IMR-90 (cell line): Measurements from ENCODE around the gene TBC1D1. TPM values are rescaled to one million over a fixed set of nuclear protein-coding genes. Genes with fewer than 3 reads are reported as not detected.

Experiments used
- ATAC-seq: fragments of 200-7000 bp; cut with Tn5 transposase; 2 replicates; pipeline ENCODE4 v1.9.1; 2020; ENCODE audit warnings: low read depth, mild to moderate bottlenecking, moderate library complexity
- BruUV-seq: library from RNA; stranded (reverse); fragments of 400-500 nt; replicated peaks from 2 replicates; lab custom pipeline; 2021; lab: Mats Ljungman, UMichigan
- CTCF ChIA-PET: fragments of 300-600 bp; formaldehyde crosslinking; extraction: SDS; loops from one replicate; lab custom pipeline; 2021; ENCODE audit warnings: antibody characterized with exemption; lab: Yijun Ruan, JAX
- POLR2A ChIA-PET: fragments of 300-600 bp; sonication (Branson Sonifier 250); formaldehyde crosslinking; loops from one replicate; lab custom pipeline; 2022; ENCODE audit warnings: antibody characterized with exemption; ENCODE audit not compliant: unreplicated experiment; lab: Charles Lee
- DNase-seq: peaks from one replicate; pipeline ENCODE4 v3.0.0; 2013
- H2AFZ ChIP-seq: replicated peaks from 2 replicates; pipeline ENCODE3; 2013; ENCODE audit warnings: low read length, mild to moderate bottlenecking; ENCODE audit not compliant: poor library complexity
- H2AK5ac ChIP-seq: 2 replicates; pipeline ENCODE4 v1.6.1; 2013; ENCODE audit warnings: low read depth, low read length, inconsistent platforms
- H2AK9ac ChIP-seq: replicated peaks from 2 replicates; pipeline ENCODE3; 2013; ENCODE audit warnings: mild to moderate bottlenecking, low read depth, low read length, moderate library complexity; ENCODE audit not compliant: poor library complexity
- H2BK120ac ChIP-seq: 2 replicates; pipeline ENCODE4 v1.6.1; 2013; ENCODE audit warnings: low read depth, low read length, inconsistent platforms
- H2BK15ac ChIP-seq: 3 replicates; pipeline ENCODE4 v1.6.1; 2013; ENCODE audit warnings: low read depth, low read length, inconsistent platforms
- H2BK20ac ChIP-seq: 2 replicates; pipeline ENCODE4 v1.6.1; 2013; ENCODE audit warnings: low read depth, mild to moderate bottlenecking, inconsistent platforms, low read length, moderate library complexity
- H2BK5ac ChIP-seq: 2 replicates; pipeline ENCODE4 v1.6.1; 2013; ENCODE audit warnings: mild to moderate bottlenecking, low read depth, low read length, inconsistent platforms; ENCODE audit not compliant: poor library complexity, severe bottlenecking
- H3K14ac ChIP-seq: replicated peaks from 2 replicates; pipeline ENCODE4 v1.6.1; 2013; ENCODE audit warnings: low read depth, low read length, inconsistent platforms
- H3K18ac ChIP-seq: 2 replicates; pipeline ENCODE4 v1.6.1; 2013; ENCODE audit warnings: low read depth, low read length, control low read depth
- H3K23ac ChIP-seq: 2 replicates; pipeline ENCODE4 v1.6.1; 2013; ENCODE audit warnings: low read depth, low read length, inconsistent platforms
- H3K27ac ChIP-seq: 2 replicates; pipeline ENCODE4 v1.5.1; 2013; ENCODE audit warnings: mild to moderate bottlenecking, control low read depth, low read length; ENCODE audit not compliant: insufficient read depth
- H3K27me3 ChIP-seq: 2 replicates; pipeline ENCODE4 v1.6.1; 2013; ENCODE audit warnings: low read length; ENCODE audit not compliant: control insufficient read depth, insufficient read depth
- H3K36me3 ChIP-seq: 2 replicates; pipeline ENCODE4 v1.6.1; 2013; ENCODE audit warnings: low read length, mixed read lengths; ENCODE audit not compliant: control insufficient read depth, insufficient read depth
- H3K4ac ChIP-seq: 2 replicates; pipeline ENCODE4 v1.6.1; 2013; ENCODE audit warnings: low read depth, low read length, inconsistent platforms
- H3K4me1 ChIP-seq: 2 replicates; pipeline ENCODE4 v1.6.1; 2013; ENCODE audit warnings: low read length, mixed read lengths; ENCODE audit not compliant: control insufficient read depth, insufficient read depth
- H3K4me2 ChIP-seq: 2 replicates; pipeline ENCODE4 v1.6.1; 2013; ENCODE audit warnings: low read depth, mild to moderate bottlenecking, control low read depth, low read length, moderate library complexity
- H3K4me3 ChIP-seq: 2 replicates; pipeline ENCODE4 v1.5.1; 2013; ENCODE audit warnings: low read depth, mild to moderate bottlenecking, control low read depth, low read length, moderate library complexity; ENCODE audit not compliant: insufficient read depth
- H3K56ac ChIP-seq: 2 replicates; pipeline ENCODE4 v1.6.1; 2013; ENCODE audit warnings: low read length, inconsistent platforms; ENCODE audit not compliant: insufficient read depth; ENCODE audit errors: extremely low read depth
- H3K79me1 ChIP-seq, 2 experiments: 2 replicates each; pipeline ENCODE4 v1.6.1; 2013; ENCODE audit warnings: low read length in 2 of 2, inconsistent platforms in 1 of 2, low read depth in 1 of 2
- H3K9ac ChIP-seq: 2 replicates; pipeline ENCODE4 v1.6.1; 2013; ENCODE audit warnings: low read depth, low read length, control low read depth
- H3K9me1 ChIP-seq: 2 replicates; pipeline ENCODE4 v1.6.1; 2013; ENCODE audit warnings: low read length, inconsistent platforms; ENCODE audit not compliant: insufficient read depth
- H3K9me3 ChIP-seq: 2 replicates; pipeline ENCODE4 v1.6.1; 2013; ENCODE audit warnings: low read length; ENCODE audit not compliant: control insufficient read depth, insufficient read depth
- H4K20me1 ChIP-seq: 2 replicates; pipeline ENCODE4 v1.6.1; 2013; ENCODE audit warnings: low read length, inconsistent platforms; ENCODE audit not compliant: insufficient read depth
- H4K5ac ChIP-seq: 2 replicates; pipeline ENCODE4 v1.6.1; 2013; ENCODE audit warnings: mild to moderate bottlenecking, low read depth, low read length, control low read depth
- H4K8ac ChIP-seq, 2 experiments: 2 replicates each; pipeline ENCODE4 v1.6.1; 2013; ENCODE audit warnings: low read depth in 2 of 2, low read length in 2 of 2, control low read depth in 1 of 2, inconsistent platforms in 1 of 2
- H4K91ac ChIP-seq: 2 replicates; pipeline ENCODE4 v1.6.1; 2013; ENCODE audit warnings: low read depth, low read length, inconsistent platforms; ENCODE audit not compliant: insufficient read depth
- BHLHE40 ChIP-seq: fragments of 150-350 bp; IDR thresholded peaks from 2 replicates; pipeline ENCODE4 v1.6.1; 2016; ENCODE audit warnings: mild to moderate bottlenecking, low read depth, low read length
- CEBPB ChIP-seq: IDR thresholded peaks from 2 replicates; pipeline ENCODE4 v1.6.1; 2012; ENCODE audit warnings: low read depth, low read length, improper control_type of control experiment
- MAZ ChIP-seq: IDR thresholded peaks from 2 replicates; pipeline ENCODE4 v1.6.1; 2012; ENCODE audit warnings: low read depth, mild to moderate bottlenecking, low read length, improper control_type of control experiment, moderate library complexity, borderline replicate concordance
- NFE2L2 ChIP-seq: fragments of 150-350 bp; IDR thresholded peaks from 2 replicates; pipeline ENCODE4 v1.6.1; 2016; ENCODE audit warnings: low read depth, mild to moderate bottlenecking, low read length
- SMC3 ChIP-seq: fragments of 150-350 bp; IDR thresholded peaks from 2 replicates; pipeline ENCODE4 v1.6.1; 2016; ENCODE audit warnings: low read depth, mild to moderate bottlenecking, antibody characterized with exemption, low read length, moderate library complexity
- WGBS, 2 experiments: methylation state at CpG; one replicate each; pipeline versions ENCODE4 v1.1.5 to v1.1.7; 2013; ENCODE audit warnings: missing lambda C conversion rate in 2 of 2; ENCODE audit not compliant: insufficient read length in 1 of 2; ENCODE audit errors: extremely low coverage in 2 of 2; 5-methylcytosine and 5-hydroxymethylcytosine counted together
- dilution Hi-C: fragments of 300-500 bp; cut with HindIII; formaldehyde crosslinking; loops from one replicate; pipeline ENCODE4 v1.14.3; 2018; ENCODE audit warnings: low sequenced_read_pairs; ENCODE audit not compliant: unreplicated experiment
- in situ Hi-C: fragments of 300-500 bp; cut with MboI; formaldehyde crosslinking; loops from 3 replicates; pipeline ENCODE4 v1.14.3; 2019; ENCODE audit warnings: low sequenced_read_pairs, inconsistent platforms, mixed read lengths
- intact Hi-C: fragments of 100-400 bp; cut with micrococcal nuclease; formaldehyde crosslinking; loops from 2 replicates; pipeline ENCODE4 v1.10.0; 2022
- polyA plus RNA-seq, 3 experiments: library from polyadenylated mRNA; depleted of rRNA; stranded (reverse); fragments of >200 nt; gene quantifications; 2 replicates each; pipeline ENCODE4 v1.2.3, GENCODE V29; 2012; ENCODE audit warnings: low replicate concordance in 1 of 3
- total RNA-seq: library from RNA; depleted of rRNA; stranded (reverse); fragments of >200 nt; gene quantifications from 2 replicates; pipeline ENCODE4 v1.2.3, GENCODE V29; 2012
- TF ChIP-seq, protein P1 (sequence below): conservative IDR thresholded peaks from 2 replicates; pipeline ENCODE4 v1.5.1; 2012; ENCODE audit warnings: mild to moderate bottlenecking, low read depth, low read length, improper control_type of control experiment
- TF ChIP-seq, protein P2 (sequence below): fragments of 150-350 bp; IDR thresholded peaks from 2 replicates; pipeline ENCODE4 v1.6.1; 2016; ENCODE audit warnings: low read depth, mild to moderate bottlenecking, low read length, moderate library complexity, borderline replicate concordance

TBC1D1 gene
- total and polyA plus RNA-seq, 2 of the 4 experiments (the other 2 are of a cell fraction) = 42.4 to 104 TPM

DNA sequence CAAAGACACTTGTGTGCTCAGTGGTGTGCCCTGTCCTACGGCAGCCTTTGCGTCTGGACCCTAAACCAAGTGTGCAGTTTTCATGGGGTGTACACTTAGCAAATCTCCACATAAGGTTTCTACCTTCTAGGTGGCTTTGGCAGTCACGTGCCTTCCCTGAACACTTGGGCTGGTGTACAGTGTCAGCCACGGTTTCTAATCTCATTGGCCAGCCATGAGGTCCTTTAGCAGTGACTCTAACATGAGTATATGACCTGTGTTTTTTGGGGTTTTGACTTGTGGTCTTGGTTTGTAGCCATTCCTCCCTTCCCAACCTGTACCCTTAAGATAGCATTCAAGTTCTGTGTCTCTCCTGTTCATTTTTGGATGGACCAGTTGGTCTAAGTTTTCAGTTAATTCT is 145.7 kb downstream of the TBC1D1 start:
- no peak overlapping the region for H2BK15ac ChIP-seq
- H2BK120ac ChIP-seq = no peak overlapping the region
- H3K4me1 ChIP-seq = no peaks in the 10 kb centered on the region
- ChIA-PET POLR2A (no interaction called here), CTCF (interaction anchor here (0.6 to 2.5 kb wide), 3 partner anchors 233 to 434 kb away, joined by 3 to 9 read pairs (median 5); no protein-coding TSS in a partner anchor)
- no peak overlapping the region for H2BK5ac ChIP-seq
- TF ChIP-seq MAZ (no peak), CEBPB (no peak), SMC3 (no peak), BHLHE40 (no peak), NFE2L2 (no peak)
- TF ChIP-seq, protein P1, sequence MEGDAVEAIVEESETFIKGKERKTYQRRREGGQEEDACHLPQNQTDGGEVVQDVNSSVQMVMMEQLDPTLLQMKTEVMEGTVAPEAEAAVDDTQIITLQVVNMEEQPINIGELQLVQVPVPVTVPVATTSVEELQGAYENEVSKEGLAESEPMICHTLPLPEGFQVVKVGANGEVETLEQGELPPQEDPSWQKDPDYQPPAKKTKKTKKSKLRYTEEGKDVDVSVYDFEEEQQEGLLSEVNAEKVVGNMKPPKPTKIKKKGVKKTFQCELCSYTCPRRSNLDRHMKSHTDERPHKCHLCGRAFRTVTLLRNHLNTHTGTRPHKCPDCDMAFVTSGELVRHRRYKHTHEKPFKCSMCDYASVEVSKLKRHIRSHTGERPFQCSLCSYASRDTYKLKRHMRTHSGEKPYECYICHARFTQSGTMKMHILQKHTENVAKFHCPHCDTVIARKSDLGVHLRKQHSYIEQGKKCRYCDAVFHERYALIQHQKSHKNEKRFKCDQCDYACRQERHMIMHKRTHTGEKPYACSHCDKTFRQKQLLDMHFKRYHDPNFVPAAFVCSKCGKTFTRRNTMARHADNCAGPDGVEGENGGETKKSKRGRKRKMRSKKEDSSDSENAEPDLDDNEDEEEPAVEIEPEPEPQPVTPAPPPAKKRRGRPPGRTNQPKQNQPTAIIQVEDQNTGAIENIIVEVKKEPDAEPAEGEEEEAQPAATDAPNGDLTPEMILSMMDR = no peak
- TF ChIP-seq, protein P2, sequence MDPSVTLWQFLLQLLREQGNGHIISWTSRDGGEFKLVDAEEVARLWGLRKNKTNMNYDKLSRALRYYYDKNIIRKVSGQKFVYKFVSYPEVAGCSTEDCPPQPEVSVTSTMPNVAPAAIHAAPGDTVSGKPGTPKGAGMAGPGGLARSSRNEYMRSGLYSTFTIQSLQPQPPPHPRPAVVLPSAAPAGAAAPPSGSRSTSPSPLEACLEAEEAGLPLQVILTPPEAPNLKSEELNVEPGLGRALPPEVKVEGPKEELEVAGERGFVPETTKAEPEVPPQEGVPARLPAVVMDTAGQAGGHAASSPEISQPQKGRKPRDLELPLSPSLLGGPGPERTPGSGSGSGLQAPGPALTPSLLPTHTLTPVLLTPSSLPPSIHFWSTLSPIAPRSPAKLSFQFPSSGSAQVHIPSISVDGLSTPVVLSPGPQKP = no peak
- dilution Hi-C loops (no loop called here), in situ Hi-C loops (loop anchor here (5.0 to 10.0 kb wide), 2 partner anchors 234 to 432 kb away; no protein-coding TSS in a partner anchor), intact Hi-C loops (loop anchor here (10.0 kb wide), 1 partner anchor 582 kb away; a partner anchor contains a TSS)
- H3K36me3 ChIP-seq = peaks cover 5% of the 10 kb centered on the region; the same call in 1 of the 2 replicates
- H3K9me1 ChIP-seq = 0 out of 2 replicates have a peak, but pooled peaks cover 2% of the 10 kb centered on the region
- no peak for ATAC-seq
- no peak overlapping the region for H2AFZ ChIP-seq
- H3K4me2 ChIP-seq = no peak overlapping the region
- H3K4me3 ChIP-seq = no peak overlapping the region
- H3K9me3 ChIP-seq = no peaks in the 10 kb centered on the region
- no peak overlapping the region for H3K14ac ChIP-seq
- H3K79me1 ChIP-seq = peaks cover 0 to 2% of the 10 kb centered on the region in 2 experiments; a peak in 1 of 4 replicates
- H3K27ac ChIP-seq = no peak overlapping the region
- no peak overlapping the region for H3K18ac ChIP-seq
- H4K91ac ChIP-seq = no peak overlapping the region
- H3K27me3 ChIP-seq = no peaks in the 10 kb centered on the region
- WGBS, 2 experiments = no CpG with 5 or more reads among the region's 4 CpGs
- H2BK20ac ChIP-seq = no peak overlapping the region
- H2AK9ac ChIP-seq = no peak overlapping the region
- no peak overlapping the region for H2AK5ac ChIP-seq
- DNase-seq = no peak
- no peak overlapping the region for H3K4ac ChIP-seq
- H4K20me1 ChIP-seq = no peaks in the 10 kb centered on the region
- no TSS peak for BruUV-seq
- H3K56ac ChIP-seq = no peak overlapping the region
- H3K9ac ChIP-seq = no peak overlapping the region
- H4K5ac ChIP-seq = no peak overlapping the region
- H4K8ac ChIP-seq = no peak overlapping the region
- no peak overlapping the region for H3K23ac ChIP-seq
